Cardiac septum (tissue), 1 donor: ENCODE data around the gene LARP4B. TPM values are rescaled to one million over a fixed set of nuclear protein-coding genes. Genes with fewer than 3 reads are reported as not detected.

Source experiments
- DNase-seq: peaks from one replicate; pipeline ENCODE4 v3.0.0-alpha.2; 2020; ENCODE audit warnings: low spot score
- intact Hi-C: fragments of 100-400 bp; cut with DNase I; formaldehyde crosslinking; loops from one replicate; pipeline ENCODE4 v1.14.0; 2022
- long read RNA-seq: library from polyadenylated mRNA; unstranded; transcript quantifications from one replicate; pipeline ENCODE4 v2.0.0, GENCODE V29; 2021
- total RNA-seq: library from RNA; stranded (reverse); fragmentation: NEBNext Ultra II Directional; extraction: Animal tissue kit (Norgen Biotek cat#: 25700); gene quantifications from one replicate; pipeline ENCODE4 v1.2.1, GENCODE V29; 2021
- donor health status: DM: no; HTN: no; CAD: no.

LARP4B gene
- 69.8 TPM for total RNA-seq
- long read RNA-seq, full-length matches to known transcripts: 5 of 49 reads
- long read RNA-seq, partial matches to known transcripts: 6 of 49 reads
- long read RNA-seq, other reads (novel, unspliced or antisense): 38 of 49 reads

GRCh38 chr10:931326-932318 is at the start of gene LARP4B:
Gene LARP4B (minus strand): TSS chr10:931705. CDS start chr10:885721, 45,984 bp downstream.
- DNase-seq: peak; percentile 99
- intact Hi-C loops: loop anchor here (2.0 to 10.0 kb wide), 5 partner anchors 57 to 247 kb away; partner anchors contain the start of genes DIP2C, GTPBP4 and WDR37

- intact Hi-C loops: loop anchor here (10.0 kb wide), 1 partner anchor 116 kb away; no protein-coding TSS in a partner anchor
- peak; percentile 10 for DNase-seq
Observed at GRCh38 chr10:980468-981093, 49.1 kb upstream of the LARP4B start.

GRCh38 chr10:978826-979421 is 47.4 kb upstream of the LARP4B start:
- intact Hi-C loops: no loop called here
- DNase-seq: no peak

- intact Hi-C loops: no loop called here
Observed at GRCh38 chr10:976316-976715, 44.8 kb upstream of the LARP4B start.

GRCh38 chr10:974785-975074 is 43.2 kb upstream of the LARP4B start:
- intact Hi-C loops: no loop called here
- DNase-seq: peak; percentile 57

More at GRCh38 chr10:976316-976715, 44.8 kb upstream of the LARP4B start:
- no peak for DNase-seq

GRCh38 chr10:974038-974784 is 42.7 kb upstream of the LARP4B start:
- DNase-seq: no peak
- intact Hi-C loops: no loop called here

- intact Hi-C loops: no loop called here
- DNase-seq: no peak
Observed at GRCh38 chr10:972763-973162, 41.3 kb upstream of the LARP4B start.

GRCh38 chr10:971613-972012 is 40.1 kb upstream of the LARP4B start:
- intact Hi-C loops: no loop called here
- DNase-seq: no peak

- no peak for DNase-seq
- intact Hi-C loops: no loop called here
Observed at GRCh38 chr10:971150-971542, 39.6 kb upstream of the LARP4B start.

GRCh38 chr10:970311-971149 is 39.0 kb upstream of the LARP4B start:
- no peak for DNase-seq
- intact Hi-C loops: no loop called here

GRCh38 chr10:969473-970150 is 38.1 kb upstream of the LARP4B start:
- intact Hi-C loops: no loop called here
- no peak for DNase-seq

- intact Hi-C loops: no loop called here
Observed at GRCh38 chr10:968546-969199, 37.2 kb upstream of the LARP4B start.

GRCh38 chr10:966466-967235 is 35.1 kb upstream of the LARP4B start:
- no peak for DNase-seq
- intact Hi-C loops: no loop called here

More at GRCh38 chr10:968546-969199, 37.2 kb upstream of the LARP4B start:
- no peak for DNase-seq

- DNase-seq: no peak
- intact Hi-C loops: no loop called here
Observed at GRCh38 chr10:964988-965417, 33.5 kb upstream of the LARP4B start.

- intact Hi-C loops: no loop called here
- no peak for DNase-seq
Observed at GRCh38 chr10:964321-964987, 32.9 kb upstream of the LARP4B start.

GRCh38 chr10:963655-964054 is 32.1 kb upstream of the LARP4B start:
- intact Hi-C loops: no loop called here
- DNase-seq: no peak
